Renal cortical epithelial cell (primary cell): ENCODE data around the gene C2orf72. TPM values are rescaled to one million over a fixed set of nuclear protein-coding genes. Genes with fewer than 3 reads are reported as not detected.
"Not testable (repeated sequence)": the region's sequence is repeated elsewhere in the genome, so short reads cannot be mapped to it uniquely, and the experiment has no call there.

Experiments
- DNase-seq: peaks from one replicate; pipeline ENCODE4 v3.0.0-alpha.2; 2011; ENCODE audit warnings: low read depth
- total RNA-seq: library from RNA; depleted of rRNA; stranded (reverse); fragments of >200 nt; gene quantifications from 2 replicates; pipeline ENCODE4 v1.2.3, GENCODE V29; 2014

The C2orf72 gene
- total RNA-seq, 1 donor from 2014 or later = 0.50 TPM

DNA sequence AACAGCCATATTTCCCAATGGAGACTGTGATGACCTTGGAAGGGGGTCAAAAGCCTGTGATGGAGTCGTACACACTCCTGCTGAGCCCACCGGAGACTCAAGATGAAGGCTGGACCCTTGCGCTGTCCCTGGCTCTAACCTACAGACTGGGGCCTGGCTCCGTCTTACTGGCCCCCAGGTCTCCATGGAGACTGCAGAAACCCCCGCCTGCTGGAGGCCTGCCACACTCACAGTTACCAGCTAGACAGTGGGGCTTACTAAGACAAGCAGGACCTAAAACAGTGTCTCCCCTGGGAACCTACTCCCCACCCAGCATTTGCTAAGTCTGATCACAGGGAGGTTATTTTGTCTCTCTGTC is 9.6 kb downstream of the C2orf72 start:
- no peak for DNase-seq

DNA sequence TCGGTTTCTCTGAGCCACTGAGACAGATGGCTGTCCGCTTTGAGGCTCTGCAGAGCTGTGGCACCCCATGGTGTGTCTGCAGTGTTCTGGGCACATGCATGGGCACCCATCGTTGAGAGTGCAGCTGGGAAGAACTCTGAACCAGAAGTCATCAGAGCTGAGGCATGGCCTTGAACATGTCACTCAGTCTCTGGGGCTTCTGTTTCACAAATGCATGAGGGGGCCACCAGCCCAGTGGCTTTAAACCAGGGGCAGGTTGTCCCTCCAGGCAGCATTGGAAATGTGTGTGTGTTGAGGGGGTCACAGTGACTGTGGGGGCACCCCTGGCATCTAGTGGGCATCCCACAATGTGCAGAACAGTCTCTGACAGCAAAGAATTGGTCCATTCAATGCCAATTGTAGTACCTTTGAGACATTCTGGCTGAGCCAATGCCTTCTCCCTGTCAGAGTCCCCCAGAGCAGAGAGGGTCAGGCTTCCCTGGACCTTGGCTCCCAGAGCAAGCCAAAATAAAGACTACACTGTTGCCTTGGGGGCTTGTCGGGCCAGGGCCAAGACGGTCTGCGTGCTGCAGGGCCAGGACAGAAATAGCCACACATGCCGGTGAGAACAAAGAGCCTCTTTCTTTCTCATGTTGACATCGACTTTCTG is 10.1 kb downstream of the C2orf72 start:
- DNase-seq = no peak

DNA sequence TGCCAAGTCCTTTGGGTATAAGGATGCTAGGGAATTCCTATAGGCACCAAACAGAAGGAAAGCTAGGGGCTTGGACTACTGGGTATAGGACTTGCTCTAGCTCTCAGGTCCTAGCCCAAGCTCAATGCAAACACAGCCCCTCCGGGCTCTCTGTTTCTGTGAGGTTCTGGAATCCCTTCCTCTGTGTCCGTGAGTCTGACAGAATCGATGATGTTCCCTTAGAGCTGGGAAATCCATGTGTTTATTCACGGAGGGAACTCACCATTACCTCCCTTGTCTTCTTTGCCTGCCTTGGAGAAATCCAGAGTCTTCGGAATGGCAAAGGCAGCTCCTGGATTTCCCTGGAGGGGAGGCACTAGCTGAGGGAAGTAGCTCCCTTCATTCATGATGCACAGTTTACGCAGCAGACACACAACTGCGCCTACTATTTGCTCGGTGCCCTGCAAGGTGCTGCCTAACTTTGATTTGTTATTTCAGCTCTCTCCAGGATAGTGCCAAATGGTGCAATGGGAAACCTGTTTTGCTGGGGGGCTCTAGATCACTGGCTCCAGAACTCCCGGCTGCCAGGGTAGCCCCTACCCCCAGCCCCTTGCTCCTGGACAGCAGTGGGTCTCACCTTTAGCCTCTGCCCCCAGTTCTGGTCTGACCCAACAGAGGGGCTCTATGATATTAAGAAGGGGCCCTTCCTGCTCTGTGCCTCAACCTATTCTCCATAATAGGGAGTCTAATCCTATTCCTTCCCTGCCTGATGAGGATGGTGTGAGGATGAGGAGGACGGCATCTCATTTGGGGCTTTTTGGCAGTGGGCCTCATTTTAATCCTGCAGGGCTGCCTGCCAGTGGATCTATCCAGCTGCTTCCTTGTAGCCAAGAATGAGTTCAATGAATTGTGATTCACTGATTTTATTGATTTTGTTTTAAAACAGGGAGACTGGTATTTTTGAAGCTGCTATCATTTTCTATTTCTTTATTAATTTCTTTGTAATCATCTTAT is 10.9 kb downstream of the C2orf72 start:
- DNase-seq = no peak

DNA sequence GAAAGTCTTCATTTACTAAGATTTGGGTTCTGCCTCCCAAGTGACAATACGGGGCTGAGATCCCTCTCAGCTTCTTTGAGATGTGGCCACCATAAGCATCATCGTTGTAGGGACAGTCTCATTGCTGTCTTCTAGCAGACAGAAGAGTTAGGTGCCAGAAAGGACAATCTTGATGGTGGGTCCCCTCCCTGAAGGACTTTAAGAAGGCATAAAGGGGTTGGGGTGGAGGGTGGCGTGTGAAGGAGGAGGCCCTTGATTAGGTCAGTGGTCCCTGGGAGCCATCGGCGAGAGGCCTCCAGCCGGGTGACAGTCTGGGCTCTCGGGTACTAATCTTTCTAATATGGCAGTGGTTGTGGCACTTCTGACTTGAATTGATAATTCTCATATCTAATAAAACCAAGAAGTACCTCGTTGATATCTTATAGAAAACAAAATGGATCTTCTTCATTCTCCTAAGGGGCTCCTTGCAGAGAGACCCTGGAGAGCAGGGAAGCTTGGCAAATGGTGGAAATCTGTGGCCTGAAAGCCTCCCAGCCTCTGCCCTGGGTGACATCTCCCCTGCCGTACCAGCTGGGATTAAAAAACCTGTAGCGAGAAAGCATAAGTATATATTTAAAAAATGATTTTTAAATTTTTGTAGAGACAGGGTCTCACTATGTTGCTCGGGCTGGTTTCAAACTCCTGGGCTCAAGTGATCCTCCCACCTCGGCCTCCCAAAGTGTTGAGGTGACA is 12.1 kb downstream of the C2orf72 start:
- DNase-seq = no peak

DNA sequence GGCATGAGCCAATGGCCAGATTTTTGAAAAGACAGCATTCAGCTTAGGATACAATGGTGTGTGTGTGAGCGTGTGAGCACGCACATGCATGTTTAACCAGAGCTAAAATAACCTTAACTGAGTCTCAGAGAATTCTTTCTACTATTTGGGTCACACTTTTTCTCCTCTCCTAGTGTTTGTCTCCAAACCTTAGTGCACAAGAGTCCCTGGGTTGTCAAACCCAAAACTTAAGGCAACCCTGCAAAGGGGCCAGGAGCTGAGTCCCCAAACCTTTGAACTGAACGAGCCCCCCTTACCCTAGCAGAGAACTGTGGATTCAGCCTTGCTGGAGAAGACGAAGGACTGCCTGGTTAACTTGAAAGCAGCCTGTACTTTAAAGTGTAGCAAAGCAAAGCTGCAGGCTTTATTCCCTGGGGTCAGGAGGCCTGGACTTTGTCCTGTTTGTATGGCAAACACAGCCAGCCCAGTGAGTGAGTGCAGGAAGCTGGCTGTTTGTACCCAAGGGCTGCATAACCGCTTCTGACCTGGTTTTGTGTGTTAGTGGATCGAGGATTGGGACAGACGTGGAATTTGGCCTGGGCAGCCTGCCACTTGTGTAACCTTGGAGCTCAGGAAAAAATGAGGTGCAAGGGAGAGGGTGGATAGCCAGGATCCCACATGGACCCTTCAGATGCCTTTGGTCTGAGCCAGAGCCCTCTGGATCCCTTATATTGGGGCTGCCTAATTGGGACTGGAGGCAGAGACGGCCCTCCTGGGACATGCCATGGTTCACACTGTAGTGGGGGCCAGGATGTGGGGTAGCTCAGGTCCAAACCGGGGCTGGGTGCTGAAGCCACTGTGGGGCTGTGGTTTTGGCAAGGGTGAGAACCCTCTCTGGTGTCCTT is 12.9 kb downstream of the C2orf72 start:
- peak; percentile 33 for DNase-seq

DNA sequence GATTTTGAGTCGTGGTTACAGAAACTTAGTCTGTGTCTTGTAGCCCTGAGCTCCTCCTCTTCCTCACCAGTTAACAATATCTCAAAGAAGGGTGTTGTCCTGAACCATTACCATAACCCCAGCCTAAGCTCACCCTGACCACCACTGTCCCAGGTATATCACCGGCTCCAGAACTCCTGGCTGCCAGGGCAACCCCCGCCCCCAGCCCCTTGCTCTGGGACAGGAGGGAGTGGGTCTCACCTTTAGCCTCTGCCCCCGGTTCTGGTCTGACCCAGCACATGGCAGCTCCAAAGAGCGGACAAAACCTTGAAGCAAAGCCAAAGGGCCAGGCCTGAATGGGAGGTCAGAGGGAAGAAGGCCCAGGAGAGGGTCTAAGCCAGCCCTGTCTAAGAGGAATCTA is 13.8 kb downstream of the C2orf72 start:
- DNase-seq = no peak

DNA sequence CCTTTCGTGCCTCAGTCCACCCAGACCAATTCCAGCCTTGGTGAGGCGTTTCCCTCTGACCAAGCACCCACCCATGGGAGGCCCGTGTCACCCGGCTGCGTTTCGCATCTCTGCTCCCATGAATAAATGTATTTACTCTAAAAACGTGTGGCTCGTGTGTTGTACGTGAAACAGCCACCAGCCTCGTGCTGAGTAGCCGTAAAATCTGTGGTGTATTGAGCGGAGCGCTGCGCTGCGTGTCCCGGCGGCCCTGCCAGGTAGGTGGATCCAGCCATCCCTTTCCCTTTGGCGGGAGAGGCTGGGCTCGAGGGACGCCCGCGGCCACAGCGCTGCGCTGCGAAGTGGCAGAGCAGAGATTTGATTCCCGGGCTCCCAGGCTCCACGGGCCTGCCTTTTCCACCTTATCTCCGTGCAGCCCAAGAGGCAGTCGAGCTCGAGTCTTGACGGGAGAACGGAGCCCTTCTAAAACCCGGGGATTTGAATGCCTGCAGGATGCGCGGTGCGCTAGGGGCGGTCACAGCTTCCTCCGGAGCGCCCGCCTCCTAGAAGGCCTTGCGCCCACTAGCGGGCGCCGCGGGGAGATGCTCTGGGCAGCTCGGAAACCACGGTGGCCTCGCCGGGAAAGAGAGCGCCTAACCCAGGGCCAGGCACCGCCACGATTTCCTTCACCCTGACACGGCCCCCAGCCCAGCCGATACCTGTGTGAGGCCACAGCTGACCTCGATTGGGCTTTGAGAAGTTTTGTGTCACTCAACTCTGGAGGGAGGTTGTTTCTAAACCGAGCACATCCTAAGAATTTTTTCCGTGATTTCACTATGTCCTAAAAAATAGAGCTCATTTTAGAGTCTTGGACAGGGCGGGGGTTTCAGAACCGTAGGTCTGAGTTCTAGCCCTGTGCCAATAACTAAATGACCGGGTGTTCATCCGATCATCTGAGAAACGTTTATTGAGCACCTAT is 15.4 kb downstream of the C2orf72 start:
- peak; percentile 52 for DNase-seq

DNA sequence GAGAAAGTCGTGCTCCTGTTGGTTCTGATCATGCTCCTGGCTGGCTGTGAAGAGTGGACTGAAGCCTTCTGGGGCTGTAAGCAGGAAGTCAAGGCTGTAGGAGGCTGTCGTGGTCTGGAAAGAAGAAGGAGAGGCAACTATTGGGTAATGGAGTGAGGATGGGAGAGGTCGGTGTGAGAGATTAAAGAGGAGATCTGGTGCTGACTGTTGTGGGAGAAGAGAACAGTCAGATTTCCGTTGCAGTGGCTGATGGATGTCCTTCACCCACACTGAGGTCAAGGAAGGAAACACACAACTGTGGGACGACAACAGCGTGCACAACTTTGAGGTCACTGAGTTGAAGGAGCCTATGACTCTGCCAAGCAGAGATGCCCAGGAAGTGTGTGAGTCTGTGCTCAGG is 16.5 kb downstream of the C2orf72 start:
- no peak for DNase-seq

DNA sequence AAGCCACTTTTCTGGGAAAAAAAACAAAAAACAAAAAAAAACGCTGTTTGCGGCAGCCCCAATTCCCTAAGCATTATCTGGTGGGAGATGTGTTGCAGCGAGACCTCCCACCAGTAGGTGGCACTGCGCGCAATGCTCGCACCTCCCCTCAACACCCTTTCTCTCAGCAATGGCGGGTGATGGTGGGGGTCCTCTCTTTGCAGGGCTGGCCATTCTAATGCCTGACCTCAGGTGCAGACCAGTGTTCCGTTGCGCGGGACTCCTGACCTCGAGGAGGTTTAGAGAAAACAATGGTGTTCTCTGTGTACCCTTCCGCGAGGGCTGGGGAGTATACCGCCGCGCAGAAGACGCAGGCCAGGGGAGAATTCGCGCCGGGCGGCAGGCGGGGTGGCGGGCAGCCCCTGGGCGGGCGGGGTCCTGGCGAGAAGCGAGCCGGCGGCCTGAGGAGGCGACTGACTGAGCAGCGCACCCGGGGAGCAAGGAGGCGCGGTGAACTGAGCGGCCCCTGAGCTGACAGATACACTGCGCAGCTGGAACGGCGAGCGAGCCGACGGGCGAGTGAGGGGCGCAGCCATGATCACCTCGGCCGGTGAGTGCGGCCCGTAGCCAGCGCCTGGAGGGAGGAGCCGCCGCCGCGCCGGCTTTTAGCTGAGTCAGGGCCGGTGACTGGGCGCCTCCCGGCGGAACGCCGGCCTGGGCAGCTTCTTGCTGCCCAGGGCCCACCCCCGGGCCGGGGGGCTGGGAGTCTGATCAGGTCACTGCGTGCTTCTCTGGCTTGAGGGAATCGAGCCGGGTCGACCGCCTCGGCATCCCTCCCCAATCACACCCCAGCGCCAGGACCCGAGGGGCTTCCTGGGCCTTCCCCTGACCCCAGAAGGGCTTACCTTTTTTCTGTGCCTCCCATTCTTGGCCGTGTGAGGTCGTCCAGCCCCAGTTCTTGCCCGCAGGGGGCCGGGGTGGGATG is 19.4 kb downstream of the C2orf72 start, which contains the start of gene PSMD1:
Gene PSMD1 (plus strand): TSS at position 415 of the 964 bp plus-strand sequence. CDS start 159 bp downstream, at position 574.
- peak; percentile 80 for DNase-seq

DNA sequence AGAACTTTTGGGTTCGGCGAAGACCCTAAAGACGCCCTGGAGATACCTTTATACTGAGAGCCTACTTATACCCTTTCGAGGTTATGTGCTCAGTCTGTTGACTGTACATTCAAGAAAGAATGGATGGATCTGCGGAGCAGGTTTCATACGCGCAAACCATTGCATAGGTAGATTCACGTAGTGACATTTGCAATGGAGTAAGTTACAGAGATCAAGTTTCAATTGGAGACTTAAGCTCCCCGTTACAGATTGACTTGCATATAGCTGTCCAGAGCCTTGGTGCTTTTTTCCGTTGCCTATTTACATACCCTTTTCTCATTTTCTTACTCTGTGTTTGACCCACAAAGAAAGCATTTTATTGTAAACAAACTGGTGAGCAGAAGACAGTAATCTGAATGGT is 20.3 kb downstream of the C2orf72 start:
- peak; percentile 48 for DNase-seq

DNA sequence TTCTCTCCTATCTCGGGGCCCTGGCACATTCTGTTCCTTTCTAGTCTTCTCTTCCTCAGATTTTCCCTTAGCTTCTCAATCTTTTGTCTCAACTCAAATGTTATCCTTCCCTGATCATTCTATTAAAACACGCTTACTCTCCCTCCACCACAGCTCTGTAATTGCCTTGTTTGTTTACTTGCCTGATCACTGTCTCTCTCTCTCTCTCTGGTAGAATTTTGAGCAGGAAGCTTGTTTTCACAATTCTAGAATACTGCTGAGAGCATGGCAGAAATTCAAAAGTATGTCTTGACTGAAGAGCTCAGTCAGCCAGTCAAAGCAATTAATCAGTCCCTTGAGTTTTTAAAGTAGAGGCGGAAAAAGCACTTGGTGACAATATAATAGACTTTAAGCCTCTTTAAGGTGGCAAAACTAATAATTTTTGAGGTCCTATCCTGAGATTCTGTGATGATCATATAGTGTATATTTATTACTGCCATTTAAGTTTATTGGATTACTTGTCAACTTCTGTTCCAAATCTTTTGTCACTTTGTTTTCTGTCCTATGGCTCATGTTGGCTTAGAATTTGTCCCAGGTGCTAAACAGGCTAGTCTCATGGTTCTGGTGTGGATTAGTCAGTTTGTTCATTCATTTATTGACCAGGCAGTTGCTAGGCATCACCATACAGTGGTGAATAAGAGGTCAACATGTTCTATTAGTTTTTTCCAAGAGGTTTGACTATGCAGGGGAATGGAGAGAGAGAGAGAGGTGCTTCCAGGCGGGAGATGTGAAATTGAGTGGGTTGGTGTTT is 21.6 kb downstream of the C2orf72 start:
- DNase-seq = peak; percentile 78

DNA sequence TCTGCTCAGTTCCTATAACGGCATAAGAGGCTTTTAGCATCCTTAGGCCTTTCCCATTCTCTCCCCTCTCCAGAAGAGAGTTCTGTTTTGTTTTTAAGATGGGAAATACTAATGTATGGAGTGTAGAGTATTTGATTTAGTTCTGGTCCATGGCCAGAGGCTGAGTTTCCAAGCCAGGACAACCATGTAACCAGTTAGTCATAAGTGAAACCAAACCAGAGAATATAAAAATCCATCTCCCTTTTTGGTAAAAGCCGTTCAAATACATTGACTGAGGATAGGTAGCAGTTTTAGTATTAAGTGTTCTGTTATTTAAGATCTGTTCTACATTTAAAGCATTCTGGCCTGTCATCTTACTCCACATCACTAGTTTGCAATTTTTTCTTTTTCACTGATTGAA is 22.4 kb downstream of the C2orf72 start:
- DNase-seq = no peak

DNA sequence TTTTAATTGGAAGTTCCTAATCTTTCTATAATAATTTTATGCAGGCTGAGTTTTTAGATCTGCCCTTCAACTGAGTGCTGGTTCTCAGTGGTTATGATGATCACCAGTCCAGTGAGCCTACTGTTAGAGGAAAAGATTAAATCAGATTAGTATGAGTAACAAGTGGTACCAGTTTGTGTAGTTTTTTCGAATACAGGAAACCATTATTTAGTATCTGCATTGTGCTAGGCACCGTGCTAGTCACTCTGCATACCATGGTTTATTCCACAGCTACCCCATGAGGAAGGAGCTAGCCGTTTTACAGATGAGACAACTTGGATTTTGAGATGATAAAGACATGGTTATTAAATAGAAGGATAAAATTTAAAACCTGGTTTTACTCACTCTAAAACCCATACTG is 25.5 kb downstream of the C2orf72 start:
- no peak for DNase-seq

DNA sequence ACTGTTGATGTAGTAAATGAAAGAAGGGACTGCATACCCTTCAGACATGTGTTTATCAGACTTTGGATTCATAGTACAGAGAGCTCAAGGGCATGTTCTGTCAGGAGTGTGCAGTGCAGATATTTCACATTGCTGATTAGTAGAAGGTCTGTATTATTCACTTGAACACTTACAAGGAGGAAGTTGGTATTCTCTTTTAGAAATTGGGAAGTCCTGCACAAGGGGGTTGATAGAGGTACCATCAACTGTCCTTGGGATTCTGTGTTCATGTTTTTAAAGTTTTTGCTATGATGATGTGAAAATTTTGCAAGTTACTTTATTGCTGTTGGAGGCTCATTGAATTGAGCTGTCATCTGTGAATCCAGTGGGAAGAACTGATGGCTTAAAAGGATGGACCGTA is 26.0 kb downstream of the C2orf72 start:
- no peak for DNase-seq

DNA sequence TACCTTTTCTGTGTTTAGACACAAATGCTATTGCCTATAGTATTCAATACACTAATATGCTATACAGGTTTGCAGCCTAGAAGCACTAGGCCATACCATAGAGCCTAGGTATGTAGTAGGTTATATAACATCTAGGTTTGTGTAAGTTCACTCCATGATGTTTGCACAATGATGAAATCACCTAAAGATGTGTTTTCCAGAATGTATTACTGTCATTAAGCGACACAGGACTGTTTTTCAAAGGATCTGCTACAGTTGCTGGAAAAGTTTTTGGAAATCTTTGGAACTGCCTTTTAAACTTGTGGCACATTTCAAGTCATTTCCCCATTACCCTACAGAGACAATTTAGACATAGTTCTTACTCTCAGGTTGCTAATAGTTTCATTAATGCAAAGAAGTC is 28.6 kb downstream of the C2orf72 start:
- no peak for DNase-seq

DNA sequence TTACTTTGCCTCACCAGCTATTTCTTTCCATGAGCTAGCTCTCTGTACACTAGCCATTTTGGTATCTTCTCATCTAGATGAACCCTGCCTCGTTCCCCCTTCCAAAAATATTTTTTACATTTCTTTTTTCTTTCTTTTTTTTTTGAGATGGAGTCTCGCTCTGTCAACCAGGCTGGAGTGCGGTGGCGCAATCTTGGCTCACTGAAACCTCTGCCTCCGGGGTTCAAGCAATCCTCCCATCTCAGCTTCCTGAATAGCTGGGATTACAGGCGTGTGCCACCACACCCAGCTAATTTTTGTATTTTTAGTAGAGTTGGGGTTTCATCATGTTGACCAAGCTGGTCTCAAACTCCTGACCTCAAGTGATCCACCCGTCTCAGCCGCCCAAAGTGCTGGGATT is 30.2 kb downstream of the C2orf72 start:
- DNase-seq = not testable (repeated sequence)

DNA sequence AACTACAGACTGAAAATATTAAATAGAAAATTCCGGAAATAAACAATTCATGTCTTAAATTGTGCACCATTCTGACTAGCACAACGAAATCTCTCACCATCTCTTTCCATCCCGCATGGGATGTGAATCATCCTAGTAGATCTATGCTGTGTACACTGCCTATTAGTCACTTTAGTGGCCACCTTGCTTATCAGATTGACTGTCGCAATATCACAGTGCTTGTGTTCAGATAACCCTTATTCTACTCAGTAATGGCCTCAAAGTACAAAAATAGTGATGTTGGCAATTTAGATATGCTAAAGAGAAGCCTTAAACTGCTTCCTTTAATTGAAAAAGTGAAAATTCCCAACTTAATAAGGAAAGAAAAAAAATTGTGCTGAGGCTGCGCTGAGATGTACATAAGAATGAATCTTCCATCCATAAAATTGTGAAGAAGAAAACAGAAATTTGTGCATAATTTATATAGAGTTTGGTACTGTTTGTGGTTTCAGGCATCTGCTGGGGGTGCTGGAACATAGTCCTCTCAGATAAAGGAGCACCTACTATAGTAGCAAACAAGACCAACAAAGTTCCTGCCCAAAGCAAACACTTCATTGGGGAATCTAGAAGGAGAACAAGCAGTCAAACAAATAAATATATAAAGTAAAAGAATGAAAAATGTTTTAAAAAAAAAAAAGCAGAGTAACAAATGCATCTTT is 31.4 kb downstream of the C2orf72 start:
- DNase-seq = peak; percentile 17
